IPS-20b (cell line): Measurements from ENCODE around the gene VWA8.
A peak's percentile ranks its signal among the peaks of the same experiment; 100 is the strongest.
"Not testable (repeated sequence)": the region's sequence is repeated elsewhere in the genome, so short reads cannot be mapped to it uniquely, and the experiment has no call there.

Source experiments
- H3K27ac ChIP-seq: one replicate; pipeline ENCODE4 v1.5.1; 2013; ENCODE audit warnings: low read length
- H3K27me3 ChIP-seq: 2 replicates; pipeline ENCODE4 v1.6.1; 2013; ENCODE audit warnings: mild to moderate bottlenecking, low read length, inconsistent platforms; ENCODE audit not compliant: insufficient read depth
- H3K36me3 ChIP-seq: 2 replicates; pipeline ENCODE4 v1.6.1; 2013; ENCODE audit warnings: low read depth, mild to moderate bottlenecking, inconsistent platforms, low read length, moderate library complexity; ENCODE audit not compliant: insufficient read depth
- H3K4me1 ChIP-seq: 2 replicates; pipeline ENCODE4 v1.6.1; 2013; ENCODE audit warnings: mild to moderate bottlenecking, control low read depth, inconsistent platforms, low read length, moderate library complexity; ENCODE audit not compliant: insufficient read depth
- H3K4me3 ChIP-seq: 2 replicates; pipeline ENCODE4 v1.5.1; 2013; ENCODE audit warnings: mild to moderate bottlenecking, low read length, inconsistent platforms
- H3K9ac ChIP-seq: 2 replicates; pipeline ENCODE4 v1.6.1; 2013; ENCODE audit warnings: low read depth, mild to moderate bottlenecking, inconsistent platforms, low read length, moderate library complexity
- H3K9me3 ChIP-seq: 2 replicates; pipeline ENCODE4 v1.6.1; 2013; ENCODE audit warnings: mild to moderate bottlenecking, low read depth, low read length, inconsistent platforms; ENCODE audit not compliant: insufficient read depth

The VWA8 gene

DNA sequence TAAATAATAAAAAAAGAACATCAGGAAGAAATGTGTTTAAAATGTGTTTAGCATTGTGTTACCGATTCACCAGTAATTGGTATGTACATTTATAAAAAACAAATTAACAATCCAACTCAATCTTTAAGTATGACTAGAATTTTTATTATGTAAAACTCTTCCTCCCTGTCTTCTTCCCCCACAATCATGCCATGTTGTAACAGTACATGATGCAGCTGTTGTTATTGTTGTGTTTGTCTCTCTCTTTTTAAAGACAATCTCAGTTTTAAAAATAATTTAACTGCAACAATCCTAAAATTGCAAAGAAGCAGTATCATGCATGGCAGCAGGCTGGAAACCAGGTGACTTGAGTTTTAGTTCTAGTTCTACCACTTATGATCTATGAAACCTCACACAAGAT lies 323.3 kb downstream of the VWA8 start:
- Histone ChIP-seq H3K4me3 (no peak overlapping the region), H3K4me1 (no peaks in the 10 kb centered on the region), H3K36me3 (no peaks in the 10 kb centered on the region), H3K9me3 (no peaks in the 10 kb centered on the region), H3K27me3 (no peaks in the 10 kb centered on the region), H3K27ac (no peak overlapping the region), H3K9ac (no peak overlapping the region)

DNA sequence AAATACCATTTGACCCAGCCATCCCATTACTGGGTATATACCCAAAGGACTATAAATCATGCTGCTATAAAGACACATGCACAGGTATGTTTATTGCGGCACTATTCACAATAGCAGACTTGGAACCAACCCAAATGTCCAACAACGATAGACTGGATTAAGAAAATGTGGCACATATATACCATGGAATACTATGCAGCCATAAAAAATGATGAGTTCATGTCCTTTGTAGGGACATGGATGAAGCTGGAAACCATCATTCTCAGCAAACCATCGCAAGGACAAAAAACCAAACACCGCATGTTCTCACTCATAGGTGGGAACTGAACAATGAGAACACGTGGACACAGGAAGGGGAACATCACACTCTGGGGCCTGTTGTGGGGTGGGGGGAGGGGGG lies 323.9 kb downstream of the VWA8 start:
- H3K9ac ChIP-seq, H3K27ac ChIP-seq, H3K4me1 ChIP-seq, H3K27me3 ChIP-seq, H3K4me3 ChIP-seq, H3K36me3 ChIP-seq, H3K9me3 ChIP-seq: not testable (repeated sequence)

DNA sequence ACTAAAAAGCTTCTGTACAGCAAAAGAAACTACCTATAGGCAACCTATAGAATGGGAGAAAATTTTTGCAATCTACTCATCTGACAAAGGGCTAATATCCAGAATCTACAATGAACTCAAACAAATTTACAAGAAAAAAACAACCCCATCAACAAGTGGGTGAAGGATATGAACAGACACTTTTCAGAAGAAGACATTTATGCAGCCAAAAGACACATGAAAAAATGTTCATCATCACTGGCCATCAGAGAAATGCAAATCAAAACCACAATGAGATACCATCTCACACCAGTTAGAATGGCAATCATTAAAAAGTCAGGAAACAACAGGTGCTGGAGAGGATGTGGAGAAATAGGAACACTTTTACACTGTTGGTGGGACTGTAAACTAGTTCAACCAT lies 324.3 kb downstream of the VWA8 start:
- H3K9me3 ChIP-seq, H3K36me3 ChIP-seq, H3K4me3 ChIP-seq, H3K27ac ChIP-seq, H3K4me1 ChIP-seq, H3K27me3 ChIP-seq, H3K9ac ChIP-seq: not testable (repeated sequence)

DNA sequence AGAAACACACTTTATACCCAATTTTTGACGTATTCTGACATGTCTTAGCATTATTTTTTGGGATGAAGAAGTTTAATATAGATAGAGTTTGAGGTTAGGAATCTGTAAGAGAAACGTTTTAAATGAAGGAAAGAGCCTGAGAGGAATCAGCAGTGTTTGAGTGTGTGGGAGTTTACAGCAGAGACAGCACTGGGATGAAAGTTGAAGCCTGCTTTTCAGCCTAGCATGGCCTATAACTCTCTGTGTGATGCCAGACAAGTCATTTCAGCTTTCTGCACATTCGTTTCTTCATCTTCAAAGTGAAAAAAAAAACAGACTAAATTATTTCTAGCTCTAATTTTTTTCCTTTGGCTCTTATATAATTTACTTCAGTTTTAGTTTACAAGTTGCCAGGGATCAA lies 326.5 kb downstream of the VWA8 start:
- no peaks in the 10 kb centered on the region for H3K27me3 ChIP-seq
- H3K27ac ChIP-seq: no peak overlapping the region
- no peaks in the 10 kb centered on the region for H3K9me3 ChIP-seq
- H3K4me1 ChIP-seq: no peaks in the 10 kb centered on the region
- no peak overlapping the region for H3K9ac ChIP-seq
- H3K36me3 ChIP-seq: no peaks in the 10 kb centered on the region
- H3K4me3 ChIP-seq: no peak overlapping the region

DNA sequence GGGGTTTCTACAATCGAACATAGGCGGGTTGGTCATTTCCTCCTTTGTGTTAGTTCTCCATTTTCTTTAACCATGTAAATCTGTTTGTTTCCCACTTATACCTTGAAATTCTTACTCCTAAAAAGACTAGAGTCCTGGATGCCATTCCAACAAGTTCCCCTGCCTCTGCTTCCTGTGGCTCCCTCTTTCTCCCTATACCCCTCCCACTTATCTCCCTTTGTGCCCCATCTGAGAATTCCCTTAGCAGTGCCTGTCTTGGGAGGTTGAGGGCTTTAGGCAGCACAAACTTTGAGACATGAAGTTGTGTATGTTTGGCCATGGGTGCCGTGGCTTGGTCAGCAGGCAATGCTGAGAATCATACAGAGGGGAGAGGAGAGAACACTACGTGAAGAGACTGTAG lies 327.1 kb downstream of the VWA8 start:
- no peaks in the 10 kb centered on the region for H3K9me3 ChIP-seq
- 0 out of 2 replicates have a peak overlapping the region, but pooled peaks have one; percentile 30 for H3K9ac ChIP-seq
- H3K36me3 ChIP-seq: no peaks in the 10 kb centered on the region
- no peak overlapping the region for H3K27ac ChIP-seq
- H3K4me1 ChIP-seq: no peaks in the 10 kb centered on the region
- H3K4me3 ChIP-seq: no peak overlapping the region
- no peaks in the 10 kb centered on the region for H3K27me3 ChIP-seq

DNA sequence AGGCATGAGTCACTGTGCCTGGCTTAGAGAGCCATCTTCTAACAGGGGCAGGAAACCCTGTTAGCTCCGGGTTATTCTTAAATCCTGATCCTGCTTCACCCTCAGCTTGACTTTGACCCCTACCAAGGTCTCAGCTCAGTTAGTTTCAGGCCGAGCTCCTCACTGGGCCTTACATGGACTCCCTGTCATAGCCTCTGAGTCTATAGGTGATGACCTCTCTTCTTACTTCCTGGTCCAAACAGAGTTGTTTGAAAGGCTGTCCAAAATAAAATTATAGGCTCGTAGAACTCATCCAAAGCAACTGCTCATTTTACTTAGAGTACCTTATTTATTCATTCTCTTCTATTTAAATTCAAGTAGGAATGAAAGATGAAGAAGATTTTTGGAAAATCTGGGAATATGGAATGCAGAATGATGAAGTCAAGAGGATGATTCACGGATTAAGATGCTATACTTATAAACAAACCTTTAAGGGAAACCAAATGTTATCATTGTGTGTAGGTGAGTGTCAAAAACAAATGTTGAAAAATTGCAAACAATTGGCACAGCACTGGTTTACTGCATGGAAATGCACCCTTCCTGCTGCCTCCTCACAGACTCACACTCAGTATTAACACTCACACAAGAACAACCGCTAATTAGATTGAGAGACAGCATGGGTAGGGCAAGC lies 329.5 kb downstream of the VWA8 start:
- Histone ChIP-seq H3K9me3 (no peaks in the 10 kb centered on the region), H3K36me3 (no peaks in the 10 kb centered on the region), H3K9ac (no peak overlapping the region), H3K27me3 (no peaks in the 10 kb centered on the region), H3K4me3 (no peak overlapping the region), H3K4me1 (no peaks in the 10 kb centered on the region), H3K27ac (no peak overlapping the region)

DNA sequence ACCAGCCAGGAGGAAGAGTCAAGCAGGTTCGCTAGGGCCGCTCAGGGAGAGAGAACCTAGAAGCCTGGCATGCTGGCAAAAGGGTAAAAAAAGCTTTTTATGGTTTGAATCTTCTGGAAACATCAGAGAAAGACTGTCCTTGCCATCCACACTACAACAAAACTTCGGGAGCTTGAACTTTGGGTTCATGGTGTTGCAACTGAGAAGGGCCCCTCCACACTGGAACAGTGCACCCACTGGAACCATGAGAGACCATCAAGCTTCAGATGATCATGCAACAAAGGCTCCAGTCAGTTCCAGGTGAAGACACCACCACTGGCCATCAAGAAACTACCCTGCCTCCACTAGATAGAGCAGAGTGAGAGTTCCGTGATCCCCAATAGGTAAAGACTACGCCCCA lies 333.5 kb downstream of the VWA8 start:
- H3K9ac ChIP-seq: no peak overlapping the region
- no peaks in the 10 kb centered on the region for H3K9me3 ChIP-seq
- no peaks in the 10 kb centered on the region for H3K27me3 ChIP-seq
- no peaks in the 10 kb centered on the region for H3K36me3 ChIP-seq
- H3K4me1 ChIP-seq: no peaks in the 10 kb centered on the region
- H3K27ac ChIP-seq: no peak overlapping the region
- H3K4me3 ChIP-seq: no peak overlapping the region

- Histone ChIP-seq H3K27me3 (no peaks in the 10 kb centered on the region), H3K27ac (no peak overlapping the region), H3K36me3 (no peaks in the 10 kb centered on the region), H3K9ac (no peak overlapping the region), H3K4me1 (no peaks in the 10 kb centered on the region), H3K4me3 (no peak overlapping the region), H3K9me3 (no peaks in the 10 kb centered on the region)
These were observed 336.9 kb downstream of the VWA8 start for GRCh38 chr13:41624041-41624440.

- no peaks in the 10 kb centered on the region for H3K36me3 ChIP-seq
- H3K4me1 ChIP-seq: no peaks in the 10 kb centered on the region
- no peaks in the 10 kb centered on the region for H3K27me3 ChIP-seq
- H3K4me3 ChIP-seq: no peak overlapping the region
- no peak overlapping the region for H3K27ac ChIP-seq
- no peaks in the 10 kb centered on the region for H3K9me3 ChIP-seq
- H3K9ac ChIP-seq: no peak overlapping the region
These were observed 338.2 kb downstream of the VWA8 start for GRCh38 chr13:41622432-41623429.

- Histone ChIP-seq H3K4me3 (no peak overlapping the region), H3K27ac (no peak overlapping the region), H3K9ac (no peak overlapping the region), H3K36me3 (no peaks in the 10 kb centered on the region), H3K27me3 (no peaks in the 10 kb centered on the region), H3K9me3 (no peaks in the 10 kb centered on the region), H3K4me1 (no peaks in the 10 kb centered on the region)
These were observed 339.0 kb downstream of the VWA8 start for GRCh38 chr13:41621716-41622431.

DNA sequence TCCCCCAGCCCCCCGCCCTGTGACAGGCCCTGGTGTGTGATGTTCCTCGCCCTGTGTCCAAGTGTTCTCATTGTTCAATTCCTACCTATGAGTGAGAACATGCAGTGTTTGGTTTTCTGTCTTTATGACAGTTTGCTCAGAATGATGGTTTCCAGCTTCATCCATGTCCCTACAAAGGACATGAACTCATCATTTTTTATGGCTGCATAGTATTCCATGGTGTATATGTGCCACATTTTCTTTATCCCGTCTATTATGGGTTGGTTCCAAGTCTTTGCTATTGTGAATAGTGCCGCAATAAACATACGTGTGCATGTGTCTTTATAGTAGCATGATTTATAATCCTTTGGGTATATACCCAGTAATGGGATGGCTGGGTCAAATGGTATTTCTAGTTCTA lies 343.3 kb downstream of the VWA8 start:
- H3K4me1 ChIP-seq, H3K36me3 ChIP-seq, H3K4me3 ChIP-seq, H3K27me3 ChIP-seq, H3K9ac ChIP-seq, H3K27ac ChIP-seq, H3K9me3 ChIP-seq: not testable (repeated sequence)
